Chondrocyte (in vitro differentiated cells): ENCODE measurements around the gene HRK. TPM values are rescaled to one million over a fixed set of nuclear protein-coding genes. Genes with fewer than 3 reads are reported as not detected.

Experiments used
- DNase-seq: peaks from one replicate; pipeline ENCODE4 v3.0.0; 2021; ENCODE audit warnings: mixed read lengths, low spot score
- H3K27ac Mint-ChIP-seq: one replicate; pipeline ENCODE4 v1.8.0; 2021; ENCODE audit warnings: mild to moderate bottlenecking, moderate library complexity, mixed read lengths; ENCODE audit not compliant: unreplicated experiment
- H3K27me3 Mint-ChIP-seq: 2 replicates; pipeline ENCODE4 v1.8.0; 2021; ENCODE audit warnings: low read depth, mixed read lengths
- H3K36me3 Mint-ChIP-seq: 2 replicates; pipeline ENCODE4 v1.8.0; 2021; ENCODE audit warnings: low read depth, mixed read lengths
- H3K4me1 Mint-ChIP-seq: 2 replicates; pipeline ENCODE4 v1.8.0; 2021; ENCODE audit warnings: low read depth, mild to moderate bottlenecking, mixed read lengths
- H3K4me3 Mint-ChIP-seq: one replicate; pipeline ENCODE4 v1.8.0; 2021; ENCODE audit warnings: mild to moderate bottlenecking, moderate library complexity, mixed read lengths; ENCODE audit not compliant: unreplicated experiment
- H3K9me3 Mint-ChIP-seq: 2 replicates; pipeline ENCODE4 v1.8.0; 2021; ENCODE audit warnings: low read depth, mixed read lengths
- total RNA-seq: library from RNA; stranded (reverse); gene quantifications from 3 replicates; pipeline ENCODE4 v1.2.1, GENCODE V29; 2021
- TF ChIP-seq, protein P1 (sequence below): fragments of 200-600 bp; sonication (generic); IDR thresholded peaks from 2 replicates; pipeline ENCODE4 v1.5.0; 2021; ENCODE audit warnings: antibody characterized with exemption, mild to moderate bottlenecking, moderate library complexity

The HRK gene
- total RNA-seq, 1 donor from 2014 or later = 0.80 TPM

DNA sequence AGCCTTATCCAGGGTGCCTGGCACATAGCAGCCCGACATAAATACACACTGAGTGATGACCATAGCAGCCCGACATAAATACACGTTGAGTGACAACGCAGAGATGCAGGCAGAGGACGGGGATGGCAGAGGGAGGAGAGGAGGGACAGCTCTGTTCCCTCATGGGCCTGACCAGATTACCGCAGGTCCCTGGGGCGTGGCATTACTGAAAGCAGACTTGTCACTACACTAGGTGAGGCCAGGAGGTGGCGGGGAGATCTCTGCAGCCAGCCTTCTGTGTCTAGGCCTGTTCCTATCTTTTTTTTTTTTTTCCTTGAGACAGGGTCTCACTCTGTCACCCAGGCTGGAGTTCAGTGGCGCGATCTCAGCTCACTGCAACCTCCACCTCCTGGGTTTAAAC lies 69.0 kb downstream of the HRK start:
- H3K36me3 Mint-ChIP-seq = no peaks in the 10 kb centered on the region
- no peak overlapping the region for H3K27ac Mint-ChIP-seq
- DNase-seq = no peak
- TF ChIP-seq, protein P1, sequence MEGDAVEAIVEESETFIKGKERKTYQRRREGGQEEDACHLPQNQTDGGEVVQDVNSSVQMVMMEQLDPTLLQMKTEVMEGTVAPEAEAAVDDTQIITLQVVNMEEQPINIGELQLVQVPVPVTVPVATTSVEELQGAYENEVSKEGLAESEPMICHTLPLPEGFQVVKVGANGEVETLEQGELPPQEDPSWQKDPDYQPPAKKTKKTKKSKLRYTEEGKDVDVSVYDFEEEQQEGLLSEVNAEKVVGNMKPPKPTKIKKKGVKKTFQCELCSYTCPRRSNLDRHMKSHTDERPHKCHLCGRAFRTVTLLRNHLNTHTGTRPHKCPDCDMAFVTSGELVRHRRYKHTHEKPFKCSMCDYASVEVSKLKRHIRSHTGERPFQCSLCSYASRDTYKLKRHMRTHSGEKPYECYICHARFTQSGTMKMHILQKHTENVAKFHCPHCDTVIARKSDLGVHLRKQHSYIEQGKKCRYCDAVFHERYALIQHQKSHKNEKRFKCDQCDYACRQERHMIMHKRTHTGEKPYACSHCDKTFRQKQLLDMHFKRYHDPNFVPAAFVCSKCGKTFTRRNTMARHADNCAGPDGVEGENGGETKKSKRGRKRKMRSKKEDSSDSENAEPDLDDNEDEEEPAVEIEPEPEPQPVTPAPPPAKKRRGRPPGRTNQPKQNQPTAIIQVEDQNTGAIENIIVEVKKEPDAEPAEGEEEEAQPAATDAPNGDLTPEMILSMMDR = no peak
- H3K27me3 Mint-ChIP-seq = no peaks in the 10 kb centered on the region
- no peaks in the 10 kb centered on the region for H3K9me3 Mint-ChIP-seq
- no peaks in the 10 kb centered on the region for H3K4me1 Mint-ChIP-seq
- no peak overlapping the region for H3K4me3 Mint-ChIP-seq

DNA sequence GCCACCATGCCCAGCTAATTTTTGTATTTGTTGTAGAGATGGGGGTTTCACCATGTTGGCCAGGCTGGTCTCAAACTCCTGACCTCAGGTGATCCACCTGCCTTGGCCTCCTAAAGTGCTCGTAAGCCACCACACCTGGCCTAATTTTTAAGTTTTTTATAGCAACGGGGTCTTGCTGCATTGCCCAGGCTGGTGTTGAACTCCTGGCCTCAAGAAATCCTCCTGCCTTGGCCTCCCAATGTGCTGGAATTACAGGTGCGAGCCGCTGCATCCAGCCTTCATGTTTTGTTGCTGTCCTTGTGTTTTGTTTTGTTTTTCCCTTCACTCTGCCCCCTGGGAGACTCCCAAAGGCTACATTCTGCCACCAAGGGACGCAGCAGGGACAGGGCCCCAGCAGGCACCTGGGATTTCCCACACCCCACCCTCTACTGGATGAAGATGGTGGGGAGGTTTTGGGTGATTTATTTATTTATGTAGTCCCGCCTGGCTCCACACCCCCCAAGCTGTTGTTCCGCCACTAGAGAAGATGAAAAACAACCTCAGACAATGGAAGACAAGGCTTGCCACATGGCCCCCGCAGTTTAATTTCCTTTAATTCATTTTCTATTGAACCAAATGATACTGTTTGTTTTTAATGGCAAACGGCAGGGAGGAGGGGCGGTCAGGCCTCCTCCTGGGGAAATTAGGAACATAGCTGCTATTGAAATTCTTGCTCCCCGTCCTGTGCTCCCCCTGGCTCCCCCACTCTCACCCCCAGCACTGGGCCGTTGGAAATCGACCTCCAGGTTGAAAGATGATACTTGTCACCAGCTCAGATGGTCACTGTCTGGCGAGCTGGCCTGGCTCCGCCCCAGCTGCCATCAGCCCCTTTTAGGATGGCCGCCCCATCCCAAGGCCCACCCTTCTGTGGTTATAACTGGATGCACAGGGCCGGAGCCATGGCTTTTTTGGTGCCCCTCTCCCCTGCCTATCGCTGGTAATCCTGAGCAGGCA lies 72.8 kb downstream of the HRK start:
- DNase-seq = no peak
- Mint-ChIP-seq H3K27me3 (no peaks in the 10 kb centered on the region), H3K27ac (no peak overlapping the region), H3K4me3 (no peak overlapping the region), H3K4me1 (no peaks in the 10 kb centered on the region), H3K36me3 (no peaks in the 10 kb centered on the region), H3K9me3 (peaks cover 2% of the 10 kb centered on the region)
- TF ChIP-seq, protein P1 = no peak

DNA sequence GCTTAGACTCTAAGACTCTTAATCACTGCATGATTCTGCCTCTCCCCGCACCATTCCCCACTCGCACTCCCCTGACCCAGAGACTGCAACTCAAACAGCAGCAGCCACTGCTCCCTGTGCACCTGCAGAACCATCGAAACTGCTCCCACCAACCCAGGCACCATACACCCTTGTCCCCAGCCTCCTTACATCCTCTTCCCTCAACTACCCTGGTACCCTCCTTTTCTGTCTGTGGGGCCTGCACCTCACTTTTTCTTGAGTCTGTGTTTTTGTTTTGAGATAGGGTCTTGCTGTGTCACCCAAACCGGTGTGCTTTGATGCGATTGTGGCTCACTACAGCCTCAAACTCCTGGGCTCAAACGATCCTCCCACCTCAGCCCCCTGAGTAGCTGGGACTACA lies 73.7 kb downstream of the HRK start:
- peaks cover 4% of the 10 kb centered on the region for H3K9me3 Mint-ChIP-seq
- no peaks in the 10 kb centered on the region for H3K27me3 Mint-ChIP-seq
- H3K27ac Mint-ChIP-seq = no peak overlapping the region
- DNase-seq = no peak
- no peak overlapping the region for H3K4me3 Mint-ChIP-seq
- H3K36me3 Mint-ChIP-seq = no peaks in the 10 kb centered on the region
- H3K4me1 Mint-ChIP-seq = no peaks in the 10 kb centered on the region
- TF ChIP-seq, protein P1 = no peak

DNA sequence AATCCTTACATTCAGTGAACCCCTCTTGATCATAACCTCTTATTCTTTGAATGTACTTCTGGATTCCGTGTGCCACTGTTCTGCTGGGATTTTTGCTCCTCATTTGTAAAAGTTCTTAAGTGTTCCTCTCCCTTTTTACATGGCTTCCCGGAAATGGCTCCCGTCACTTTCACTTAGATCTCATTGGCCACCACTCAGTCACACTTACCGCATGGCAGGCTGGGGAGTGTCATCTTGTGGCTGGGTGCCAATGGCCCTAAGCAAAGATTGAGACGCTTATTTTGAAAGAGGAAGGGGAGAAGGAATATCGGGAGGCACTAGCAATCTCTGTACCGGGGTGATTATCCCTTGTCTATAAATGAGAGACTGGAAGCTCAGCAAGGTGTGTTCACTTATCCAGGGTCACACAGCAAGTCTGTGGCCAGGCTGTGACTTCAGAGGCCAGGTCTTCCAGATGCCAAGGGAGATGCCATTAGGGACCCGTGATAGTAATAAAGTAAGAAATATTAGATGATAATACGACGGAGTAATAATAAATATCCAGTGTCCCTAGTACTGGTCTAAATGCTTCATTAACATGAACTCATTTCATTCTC lies 74.3 kb downstream of the HRK start:
- no peak overlapping the region for H3K27ac Mint-ChIP-seq
- H3K36me3 Mint-ChIP-seq = no peaks in the 10 kb centered on the region
- H3K9me3 Mint-ChIP-seq = peaks cover 4% of the 10 kb centered on the region
- no peaks in the 10 kb centered on the region for H3K27me3 Mint-ChIP-seq
- TF ChIP-seq, protein P1 = no peak
- DNase-seq = peak; percentile 6
- no peak overlapping the region for H3K4me3 Mint-ChIP-seq
- no peaks in the 10 kb centered on the region for H3K4me1 Mint-ChIP-seq

Other genes starting within 250 kb of the HRK start
- gene SPRING1, start 143.4 kb downstream of the HRK start, total RNA-seq = 31.4 to 37.3 TPM (median 35.5 TPM) in 3 replicates
- gene RNFT2, start 143.1 kb downstream of the HRK start, total RNA-seq = 5.1 to 9.8 TPM (median 6.6 TPM) in 3 replicates
- 30.3 to 33.7 TPM (median 30.8 TPM) in 3 replicates for gene FBXW8, start 29.5 kb upstream of the HRK start, total RNA-seq
- gene TESC, start 218.0 kb upstream of the HRK start, total RNA-seq = not detected in 3 replicates